DMS53 treated with DMSO at 0.1 percent for 48 hours (cell line): ENCODE measurements around the gene APEH.
"Not testable (repeated sequence)": the region's sequence is repeated elsewhere in the genome, so short reads cannot be mapped to it uniquely, and the experiment has no call there.

Source experiments
- DNase-seq: peaks from one replicate; lab custom pipeline; 2025; ENCODE audit not compliant: unreplicated experiment; lab: John Stamatoyannopoulos, UW

Gene APEH

DNA sequence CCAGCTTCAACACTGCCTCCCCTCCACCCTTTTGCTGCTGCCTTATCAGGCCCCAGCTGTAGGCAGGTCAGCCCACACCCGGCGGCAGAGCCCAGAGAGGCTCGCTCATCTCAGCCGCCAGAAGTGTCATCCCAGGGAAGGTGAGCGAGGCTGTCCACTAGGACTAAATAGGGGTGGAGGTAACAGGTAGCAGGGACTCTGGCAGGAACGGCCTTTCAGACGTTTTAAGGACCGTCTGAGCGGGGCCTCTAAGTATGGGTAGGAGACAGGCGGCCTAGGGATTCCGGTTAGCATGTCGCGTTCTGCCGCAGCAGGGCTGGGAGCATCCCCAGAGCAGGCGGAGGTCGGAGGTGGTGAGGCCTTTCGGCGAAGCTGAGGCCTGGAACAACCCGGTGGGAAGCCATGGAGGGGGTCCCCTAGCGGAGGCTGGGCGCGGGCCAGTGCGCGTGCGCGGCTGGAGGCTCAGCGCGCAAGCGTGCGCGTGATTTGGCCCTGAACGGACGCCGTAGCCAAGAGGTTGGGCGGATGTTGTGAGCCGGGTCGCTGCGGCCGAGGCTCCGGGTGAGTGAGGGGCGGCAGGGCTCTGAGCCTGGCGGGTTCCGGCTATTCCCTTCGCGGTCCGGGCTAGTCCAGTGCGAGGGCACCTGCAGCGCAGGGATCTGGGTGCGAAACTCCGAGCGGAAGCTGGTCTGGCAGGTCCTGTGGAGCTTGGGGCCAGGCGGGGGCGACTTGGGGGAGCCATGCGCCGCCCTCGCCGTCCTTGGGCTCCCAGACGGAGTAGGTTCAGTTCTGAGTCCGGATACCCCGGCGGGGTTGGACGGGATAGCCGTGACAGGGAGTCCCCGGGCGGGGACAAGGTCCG is 15.1 kb downstream of the APEH start, which contains the start of the genes MST1 and RNF123:
Gene MST1 (minus strand): TSS at position 429 of the 862 bp plus-strand sequence. CDS start 783 bp downstream, outside the sequence.
Gene RNF123 (plus strand): TSS at position 512 of the 862 bp plus-strand sequence. CDS start 1,609 bp downstream, outside the sequence.
- no peak for DNase-seq

DNA sequence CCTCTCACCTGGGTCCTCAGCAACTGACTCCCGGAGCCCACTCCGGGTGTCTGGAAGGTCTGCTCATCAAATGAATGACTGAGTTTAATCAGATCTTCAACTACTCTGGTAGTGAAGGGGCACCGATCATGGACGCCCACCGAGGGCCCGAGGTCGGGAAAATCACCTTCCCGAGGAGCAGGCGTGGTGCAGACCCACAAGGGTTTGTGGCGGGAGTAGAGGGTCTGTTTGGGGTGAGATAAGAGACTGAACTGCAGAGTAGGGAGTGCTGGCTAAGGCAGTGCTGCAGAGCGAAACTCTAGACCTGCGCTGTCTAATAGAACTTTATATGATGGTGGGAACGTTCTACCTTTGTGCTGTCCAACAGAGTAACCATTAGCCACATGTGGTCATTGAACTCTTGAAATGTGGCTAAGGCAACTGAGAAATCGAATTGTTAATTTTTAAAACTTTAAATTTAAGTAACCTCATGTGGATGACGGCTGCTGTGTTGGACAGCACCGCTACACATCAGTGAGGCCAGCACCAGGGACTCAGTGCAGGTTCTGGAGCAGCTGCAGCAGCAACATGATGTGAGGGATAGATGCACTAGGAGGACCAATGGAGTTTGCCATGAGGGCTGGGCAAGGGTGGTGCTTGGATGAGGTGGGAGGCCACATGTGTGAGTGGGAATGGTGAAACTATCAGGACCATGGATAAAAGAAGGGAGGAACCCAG is 15.9 kb downstream of the APEH start:
- DNase-seq = not testable (repeated sequence)

DNA sequence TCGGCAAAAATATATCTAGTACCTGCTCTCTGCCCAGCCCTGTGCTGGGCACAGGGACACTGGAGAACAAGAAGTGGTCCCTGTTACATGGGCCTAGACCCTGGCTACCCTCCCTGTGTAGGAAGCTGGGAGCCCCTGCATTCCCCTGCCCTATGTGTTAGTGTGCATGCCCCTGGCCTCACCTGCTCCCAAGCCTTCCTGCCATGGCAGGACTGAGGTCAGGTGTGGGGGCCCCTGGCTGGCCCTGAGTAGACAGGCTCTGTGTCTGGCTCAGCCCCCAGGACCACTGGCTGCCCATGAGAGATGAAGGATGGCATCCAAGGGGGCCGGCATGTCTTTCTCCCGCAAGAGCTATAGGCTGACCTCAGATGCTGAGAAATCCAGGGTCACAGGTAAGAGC is 16.7 kb downstream of the APEH start:
- DNase-seq = not testable (repeated sequence)

DNA sequence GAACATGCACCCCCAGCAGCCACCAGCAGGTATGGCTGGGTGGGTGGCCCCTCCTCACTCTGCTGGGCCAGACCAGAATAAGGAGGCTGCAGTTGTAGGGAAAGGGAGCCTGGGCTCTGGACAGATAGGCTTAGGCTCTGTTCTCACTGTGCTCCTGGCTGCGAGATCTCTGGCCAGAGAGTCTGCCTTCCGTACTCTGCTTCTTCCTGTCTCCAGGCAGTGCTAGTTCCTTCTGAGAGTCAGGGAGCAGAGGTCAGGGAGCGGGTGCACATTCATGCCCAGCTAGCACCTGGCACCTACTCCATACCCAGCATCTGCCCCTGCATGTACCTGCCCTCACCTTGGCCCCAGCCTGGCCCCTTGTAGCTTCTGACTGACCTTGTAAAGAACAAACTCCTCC is 17.3 kb downstream of the APEH start:
- DNase-seq = not testable (repeated sequence)

DNA sequence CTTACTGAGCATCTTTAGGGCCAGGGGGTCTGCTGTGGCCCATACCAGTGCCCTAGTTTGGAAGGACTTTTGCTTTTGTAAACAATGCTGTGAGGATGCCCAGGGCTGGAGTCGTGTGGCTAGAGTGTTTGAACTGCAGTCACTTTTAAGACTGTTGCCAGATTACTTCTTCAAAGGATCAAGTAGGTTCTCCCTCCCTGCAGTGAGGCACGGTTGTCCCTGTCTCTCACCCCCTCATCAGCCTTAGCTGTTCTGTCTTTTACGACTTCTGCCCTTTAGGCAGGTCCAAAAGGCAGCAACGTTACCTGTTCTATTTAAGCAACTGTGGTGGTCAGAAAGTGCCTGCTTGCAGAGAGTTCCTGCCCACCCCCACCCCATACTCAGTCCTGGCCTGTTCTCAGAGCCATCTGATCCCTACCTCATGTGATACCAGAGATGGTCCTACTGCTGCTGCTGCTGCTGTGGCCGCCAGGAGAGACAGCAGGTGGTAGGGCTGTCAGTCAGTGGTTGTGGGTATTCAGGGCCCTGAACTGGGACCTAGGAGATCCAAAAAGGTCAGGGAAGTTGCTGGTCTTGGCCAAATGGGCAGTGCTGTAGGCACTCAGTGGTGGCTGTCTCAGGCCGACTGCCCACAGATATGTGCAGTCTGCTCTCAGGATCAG is 20.4 kb downstream of the APEH start:
- DNase-seq = not testable (repeated sequence)

DNA sequence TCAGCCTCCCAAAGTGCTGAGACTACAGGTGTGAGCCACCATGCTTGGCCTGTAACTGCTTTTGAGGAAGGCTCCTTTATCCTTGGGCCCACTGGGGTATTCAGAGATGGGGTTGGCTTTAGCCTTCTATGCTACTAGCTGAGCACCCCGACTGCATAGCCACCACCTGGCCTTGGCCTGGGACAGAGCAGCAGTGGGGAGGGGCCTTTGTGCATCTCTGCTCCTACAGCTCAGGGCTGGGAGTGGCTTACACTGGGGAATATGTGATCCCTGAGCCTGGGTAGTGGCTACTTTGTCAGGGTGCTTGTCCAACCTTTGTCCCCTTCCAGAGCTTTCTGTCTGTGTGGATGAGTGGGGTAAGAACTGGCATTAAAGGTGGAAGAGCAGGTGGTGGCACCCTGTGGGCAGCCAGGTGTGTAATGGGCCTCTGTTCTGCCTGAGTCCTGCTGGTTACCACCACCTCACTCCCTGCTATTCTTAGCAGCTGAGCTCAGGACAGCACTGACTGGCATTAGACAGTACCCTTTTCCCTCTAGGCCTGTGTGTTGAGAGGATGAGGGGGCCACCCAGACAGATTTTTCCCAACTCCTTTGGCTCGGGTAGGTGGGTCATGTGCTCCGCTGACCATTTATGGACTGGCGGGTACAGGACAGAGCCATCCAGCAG is 21.3 kb downstream of the APEH start:
- not testable (repeated sequence) for DNase-seq

DNA sequence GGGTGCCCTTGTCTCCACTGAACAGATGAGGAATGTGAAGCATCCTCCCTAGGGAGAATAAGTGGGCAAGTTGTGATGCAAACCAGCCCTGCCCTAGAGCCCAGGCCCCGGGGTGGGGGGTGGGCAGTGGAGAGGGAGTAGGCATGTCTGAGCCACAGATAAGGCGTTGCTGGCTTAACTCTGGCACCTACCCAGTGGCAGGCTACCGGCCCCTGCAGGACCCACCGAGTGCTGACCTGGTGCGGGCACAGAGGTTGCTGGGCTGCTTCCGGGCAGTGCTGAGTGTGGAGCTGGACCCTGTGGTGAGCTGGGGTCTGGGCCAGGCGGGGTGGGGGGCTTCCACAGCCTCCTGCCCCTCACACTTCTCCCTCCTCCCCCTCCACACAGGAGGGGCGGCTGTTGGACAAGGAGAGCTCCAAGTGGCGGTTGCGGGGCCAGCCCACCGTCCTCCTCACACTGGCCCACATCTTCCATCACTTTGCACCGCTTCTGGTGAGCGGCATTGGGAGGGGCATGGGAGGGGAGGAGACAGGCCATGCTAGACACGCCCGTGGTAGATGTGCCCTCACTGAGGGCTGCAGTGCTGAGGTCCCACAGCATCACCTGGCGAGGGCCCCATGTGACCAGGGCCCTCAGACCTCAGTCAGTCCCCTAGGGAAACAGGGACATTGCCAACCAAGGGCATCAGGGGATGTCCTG is 25.3 kb downstream of the APEH start:
- DNase-seq = no peak

DNA sequence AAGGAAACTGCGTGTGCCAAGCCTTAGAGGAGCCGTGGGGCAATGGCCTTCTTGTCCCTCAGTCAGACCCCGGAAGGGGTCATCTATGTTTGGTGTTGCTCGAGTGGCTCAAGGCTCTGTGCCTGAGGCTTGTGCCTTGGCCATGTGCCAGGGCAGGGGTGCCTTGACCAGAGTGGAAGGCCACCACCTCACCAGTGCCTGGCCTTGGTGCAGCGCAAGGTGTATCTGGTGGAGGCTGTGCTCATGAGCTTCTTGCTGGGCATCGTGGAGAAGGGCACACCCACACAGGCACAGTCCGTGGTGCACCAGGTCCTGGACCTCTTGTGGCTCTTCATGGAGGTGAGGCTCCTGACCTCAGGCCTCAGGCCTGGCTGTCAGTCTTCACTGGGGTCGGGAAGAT is 25.9 kb downstream of the APEH start:
- no peak for DNase-seq

DNA sequence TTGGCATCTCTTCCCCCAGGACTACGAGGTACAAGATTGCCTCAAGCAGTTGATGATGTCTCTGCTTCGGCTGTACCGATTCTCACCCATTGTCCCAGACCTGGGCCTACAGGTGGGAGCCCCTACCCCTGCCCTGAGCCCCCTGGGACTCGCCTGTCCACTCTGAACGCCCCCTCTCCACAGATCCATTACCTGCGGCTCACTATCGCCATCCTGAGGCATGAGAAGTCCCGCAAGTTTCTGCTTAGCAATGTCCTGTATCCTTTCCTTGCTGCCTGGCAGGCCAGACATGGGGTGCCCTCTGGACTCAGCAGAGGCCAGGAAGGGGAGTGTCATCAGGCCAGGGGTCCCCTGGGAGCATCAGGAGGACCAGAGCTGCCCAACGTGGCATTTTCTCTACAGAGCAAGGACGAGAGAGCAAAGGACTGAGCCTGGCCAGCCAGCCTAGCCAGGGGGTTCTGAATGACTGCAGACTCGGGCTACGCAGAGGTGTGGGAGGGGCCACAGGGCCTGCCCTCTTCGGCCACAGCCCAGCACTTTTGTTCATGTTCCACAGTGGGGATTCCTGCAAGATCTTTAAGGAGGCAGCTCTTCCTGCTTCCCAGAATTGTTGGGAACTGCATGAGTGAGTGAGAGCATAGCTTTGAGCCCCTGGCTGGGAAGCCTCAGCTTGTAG is 26.4 kb downstream of the APEH start:
- DNase-seq = no peak

DNA sequence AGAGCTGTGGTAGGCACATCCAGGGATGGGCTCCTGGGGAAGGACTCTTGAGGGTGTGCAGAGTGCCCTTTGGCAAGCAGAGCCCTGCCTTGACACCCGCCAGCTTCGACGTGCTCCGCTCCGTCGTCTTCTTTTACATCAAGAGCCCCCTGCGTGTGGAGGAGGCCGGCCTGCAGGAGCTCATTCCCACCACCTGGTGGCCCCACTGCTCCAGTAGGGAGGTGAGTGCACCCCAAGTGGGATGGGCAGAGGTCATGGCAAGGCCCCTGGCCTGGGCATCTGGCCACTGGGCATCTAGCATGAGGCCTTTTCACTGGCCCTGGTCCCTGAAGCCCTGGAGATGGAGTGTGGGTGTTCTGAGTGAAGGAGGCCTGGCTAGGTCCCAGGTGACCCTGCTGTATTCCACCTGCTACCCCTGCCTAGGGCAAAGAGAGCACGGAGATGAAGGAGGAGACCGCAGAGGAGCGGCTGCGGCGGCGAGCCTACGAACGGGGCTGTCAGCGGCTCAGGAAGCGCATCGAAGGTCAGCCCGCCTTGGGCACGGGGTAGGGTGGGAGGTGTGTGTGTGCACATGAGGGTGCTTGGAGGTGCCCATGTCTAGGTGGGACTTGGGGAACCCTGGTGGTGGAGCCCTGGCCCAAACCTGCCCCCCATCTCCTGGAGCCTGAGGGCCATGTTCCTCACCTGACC is 27.4 kb downstream of the APEH start:
- DNase-seq = no peak

DNA sequence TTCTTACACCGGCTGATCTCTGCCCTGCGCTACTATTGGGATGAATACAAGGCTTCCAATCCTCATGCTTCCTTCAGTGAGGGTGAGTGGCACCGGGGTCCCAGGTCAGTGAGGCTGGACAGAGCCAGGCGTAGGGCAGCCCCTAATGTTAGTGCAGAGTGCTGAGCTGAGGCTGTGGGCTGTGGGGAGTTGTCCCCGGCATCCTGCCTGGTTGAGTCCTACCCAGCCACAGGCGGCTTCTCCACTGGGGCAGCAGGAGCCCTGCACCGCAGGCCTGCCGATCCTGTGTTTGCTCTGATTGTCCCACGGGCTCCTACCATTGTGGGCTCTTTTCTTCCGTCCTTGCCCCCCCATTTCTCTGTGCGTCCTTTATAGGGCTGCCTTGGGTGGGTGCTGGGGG is 28.5 kb downstream of the APEH start:
- DNase-seq = no peak

DNA sequence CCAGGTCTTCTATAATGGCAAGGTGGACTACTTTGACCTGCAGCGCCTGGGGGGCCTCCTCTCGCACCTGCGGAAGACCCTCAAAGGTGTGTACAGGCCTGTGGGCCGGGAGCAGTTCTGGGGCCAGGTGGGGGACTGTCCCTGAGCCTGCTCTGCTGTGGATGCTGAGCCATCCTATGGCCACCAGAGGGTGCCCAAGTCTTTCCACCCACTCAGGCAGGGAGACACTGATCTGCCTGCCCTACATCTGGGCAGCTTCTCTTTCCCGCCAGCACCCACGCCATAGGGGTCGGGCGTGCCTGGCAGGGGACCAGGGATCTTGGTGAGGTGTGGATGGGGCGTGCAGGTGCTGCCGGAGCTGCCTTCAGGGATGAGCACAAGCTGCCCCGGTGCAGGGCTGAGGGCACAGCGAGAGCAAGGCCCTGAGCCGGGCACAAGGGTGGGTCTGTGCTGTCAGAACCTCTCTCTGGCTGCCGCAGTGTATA is 29.3 kb downstream of the APEH start:
- peak; percentile 1 for DNase-seq

DNA sequence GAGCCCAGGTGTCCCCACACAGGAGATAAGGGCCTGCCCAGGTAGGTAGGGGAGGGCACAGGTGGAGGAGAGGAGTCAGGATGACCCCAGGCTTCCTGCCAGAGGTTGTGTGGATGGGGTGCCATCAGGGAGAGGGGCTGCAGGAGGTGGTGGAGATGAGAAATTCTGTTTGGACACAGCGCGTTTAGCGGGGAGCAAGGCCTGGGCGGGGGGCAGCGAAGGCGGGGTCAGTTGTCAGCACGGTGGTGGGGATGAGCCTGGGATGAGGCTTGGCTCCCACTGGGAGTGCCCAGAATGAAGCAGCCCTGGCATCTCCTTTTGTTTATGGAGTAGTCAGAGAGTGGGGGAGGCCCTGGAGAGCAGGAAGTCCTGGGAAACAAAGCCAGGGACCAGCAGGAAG is 29.8 kb downstream of the APEH start:
- DNase-seq = no peak

DNA sequence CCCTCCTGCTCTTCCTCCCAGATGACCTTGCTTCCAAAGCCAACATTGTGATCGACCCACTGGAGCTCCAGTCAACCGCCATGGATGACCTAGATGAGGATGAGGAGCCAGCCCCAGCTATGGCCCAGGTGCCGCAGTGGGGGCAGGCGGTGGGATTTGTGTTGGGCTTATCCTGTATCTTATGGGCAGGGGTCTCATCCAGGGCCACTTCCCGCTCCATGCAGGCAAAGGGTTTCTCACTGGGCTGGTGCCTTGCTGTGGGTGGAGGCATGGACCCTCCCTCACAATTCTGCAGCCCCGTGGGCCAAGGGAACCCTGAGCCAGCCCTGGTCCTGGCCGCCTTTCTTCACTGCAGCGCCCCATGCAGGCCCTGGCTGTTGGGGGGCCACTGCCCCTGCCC is 30.5 kb downstream of the APEH start:
- no peak for DNase-seq

DNA sequence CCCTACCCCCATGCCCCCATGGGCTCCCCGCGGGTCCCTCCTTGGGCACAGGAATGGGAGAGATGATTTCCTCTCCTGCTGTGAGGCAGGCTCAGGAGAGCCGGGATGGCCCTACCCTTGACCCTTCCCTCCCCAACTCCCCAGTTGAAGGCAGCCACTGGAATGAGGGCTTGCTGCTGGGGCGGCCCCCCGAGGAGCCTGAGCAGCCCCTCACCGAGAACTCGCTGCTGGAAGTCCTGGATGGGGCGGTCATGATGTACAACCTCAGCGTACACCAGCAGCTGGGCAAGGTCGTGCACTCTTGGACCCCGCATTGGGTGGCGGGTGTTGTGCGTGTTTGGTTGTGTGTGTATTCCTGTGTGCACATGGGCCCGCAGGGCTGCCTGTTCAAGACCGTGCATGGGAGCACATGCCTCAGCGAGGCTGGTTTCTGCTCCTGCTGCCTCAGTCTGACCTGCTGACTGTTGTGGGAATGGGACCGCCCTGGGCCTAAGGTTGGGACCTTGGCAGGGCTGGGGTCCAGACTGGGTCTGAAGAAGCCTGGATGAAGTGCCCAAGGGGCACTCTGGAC is 31.3 kb downstream of the APEH start:
- no peak for DNase-seq

DNA sequence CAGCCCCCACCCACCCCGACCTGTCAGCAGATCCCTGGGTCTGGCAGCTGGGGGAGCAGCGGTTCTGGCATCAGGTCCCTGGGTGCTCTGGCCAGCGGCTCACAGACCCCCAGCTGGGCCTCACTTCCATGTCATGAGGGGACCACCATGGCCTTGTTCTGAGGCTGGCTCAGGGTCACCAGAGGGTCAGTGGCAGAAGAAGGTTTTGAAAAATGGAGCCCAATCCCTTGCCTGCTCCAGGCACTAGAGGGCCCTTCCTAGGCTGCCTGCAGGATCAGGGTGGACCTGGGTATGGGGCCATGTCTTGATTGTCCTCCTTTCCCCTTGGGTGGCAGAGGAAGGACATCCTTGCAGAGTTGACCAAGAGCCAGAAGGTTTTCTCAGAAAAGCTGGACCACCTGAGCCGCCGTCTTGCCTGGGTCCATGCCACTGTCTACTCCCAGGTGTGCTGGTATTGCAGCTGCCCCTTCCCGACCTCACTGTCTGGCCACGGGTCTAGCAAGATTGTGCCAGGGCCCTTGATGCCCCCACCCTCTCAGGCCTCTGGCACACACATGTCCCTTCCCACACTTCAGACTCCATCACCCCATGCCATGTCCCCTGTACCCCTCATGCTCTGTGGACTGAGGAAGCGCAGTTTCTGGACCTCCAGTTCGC is 32.4 kb downstream of the APEH start:
- DNase-seq = no peak

DNA sequence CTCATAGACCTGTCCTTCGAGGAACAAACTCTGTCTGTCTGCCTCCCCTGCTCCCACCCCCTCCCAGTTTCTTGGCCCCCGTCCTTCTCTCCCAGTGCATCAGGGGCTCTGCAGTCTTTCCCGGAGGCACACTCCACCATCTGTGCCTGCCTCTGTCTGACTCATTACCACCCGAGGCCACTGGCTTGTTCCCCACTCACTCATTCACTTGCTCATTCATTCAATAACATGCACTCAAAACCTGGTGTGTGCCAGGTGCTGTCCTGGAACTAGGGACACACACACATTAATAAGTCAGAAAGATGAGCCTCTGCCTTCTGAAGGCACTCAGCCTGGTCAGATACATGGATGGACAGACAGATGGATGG is 32.9 kb downstream of the APEH start:
- no peak for DNase-seq

DNA sequence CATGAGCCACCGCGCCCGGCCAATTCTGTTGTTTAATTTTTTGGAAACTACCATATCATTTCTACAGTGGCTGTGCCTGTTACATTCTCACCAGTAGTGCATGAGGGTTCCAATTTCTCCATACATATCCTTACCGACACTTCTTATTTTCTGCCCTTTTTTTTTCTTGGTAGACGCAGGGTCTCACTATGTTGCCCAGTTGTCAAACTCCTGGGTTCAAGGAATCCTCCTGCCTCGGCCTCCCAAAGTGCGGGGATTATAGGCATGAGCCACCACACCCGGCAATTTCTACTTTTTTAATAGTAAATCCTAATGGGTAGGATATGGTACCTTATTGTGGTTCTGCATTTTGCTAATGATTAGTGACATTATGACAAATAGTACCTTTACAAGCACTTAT is 35.7 kb downstream of the APEH start:
- no peak for DNase-seq
